GM19438 (cell line): ENCODE measurements around the gene GATB.

Experiments
- ATAC-seq: cut with Tn5 transposase; IDR thresholded peaks from one replicate; pipeline ENCODE4 v1.9.1; 2021; ENCODE audit warnings: low read depth; ENCODE audit not compliant: unreplicated experiment

The GATB gene

GRCh38 chr4:151624626-151625565 lies 135.9 kb downstream of the GATB start:
- no peak for ATAC-seq
